HG02970 (cell line): ENCODE data around the gene KRTAP5-4.
"Not testable (repeated sequence)": the region's sequence is repeated elsewhere in the genome, so short reads cannot be mapped to it uniquely, and the experiment has no call there.

Source experiments
- ATAC-seq: cut with Tn5 transposase; IDR thresholded peaks from one replicate; pipeline ENCODE4 v1.9.1; 2021; ENCODE audit warnings: mild to moderate bottlenecking, moderate library complexity, moderate number of reproducible peaks; ENCODE audit not compliant: unreplicated experiment, low FRiP score

KRTAP5-4 gene

GRCh38 chr11:1575756-1576155 is 46.2 kb downstream of the KRTAP5-4 start:
- not testable (repeated sequence) for ATAC-seq

GRCh38 chr11:1574933-1575242 is 47.0 kb downstream of the KRTAP5-4 start:
- ATAC-seq, result no peak

- ATAC-seq, result no peak
Measured at GRCh38 chr11:1574238-1574932, 47.6 kb downstream of the KRTAP5-4 start.

GRCh38 chr11:1573903-1574237 is 48.1 kb downstream of the KRTAP5-4 start:
- no peak for ATAC-seq

GRCh38 chr11:1573077-1573902 is 48.6 kb downstream of the KRTAP5-4 start:
- ATAC-seq, result no peak

- ATAC-seq, result peak; percentile 51
Measured at GRCh38 chr11:1572197-1573076, 49.5 kb downstream of the KRTAP5-4 start, which contains the start of gene DUSP8. Gene DUSP8, minus strand, starts transcription at chr11:1572271. Its CDS starts 6,445 bp downstream, at chr11:1565826.

GRCh38 chr11:1571760-1572196 is 50.2 kb downstream of the KRTAP5-4 start:
- peak; percentile 10 for ATAC-seq
